HG02642 (cell line): ENCODE data around the gene ASPSCR1.

Experiments used
- ATAC-seq: cut with Tn5 transposase; IDR thresholded peaks from one replicate; pipeline ENCODE4 v1.9.1; 2021; ENCODE audit warnings: mild to moderate bottlenecking; ENCODE audit not compliant: unreplicated experiment, poor library complexity

Gene ASPSCR1

GRCh38 chr17:82021107-82021899, 43.9 kb downstream of the ASPSCR1 start:
- ATAC-seq = no peak

- ATAC-seq = no peak
Measured at GRCh38 chr17:82021900-82022309, 44.5 kb downstream of the ASPSCR1 start.

- ATAC-seq = no peak
Measured at GRCh38 chr17:82022310-82022980, 45.0 kb downstream of the ASPSCR1 start, which contains the start of gene CENPX. Gene CENPX (minus strand): TSS chr17:82022878. CDS start chr17:82022861, 17 bp downstream.

GRCh38 chr17:82022981-82023446, 45.6 kb downstream of the ASPSCR1 start, which contains the start of gene LRRC45:
Gene LRRC45 (plus strand): TSS chr17:82023305. CDS start chr17:82023644, 339 bp downstream.
- ATAC-seq = peak; percentile 83

GRCh38 chr17:82023447-82024241, 46.2 kb downstream of the ASPSCR1 start:
- ATAC-seq = peak; percentile 1

- ATAC-seq = no peak
Measured at GRCh38 chr17:82024859-82025258, 47.4 kb downstream of the ASPSCR1 start.

GRCh38 chr17:82025401-82026107, 48.1 kb downstream of the ASPSCR1 start:
- ATAC-seq = no peak

GRCh38 chr17:82028246-82028645, 50.8 kb downstream of the ASPSCR1 start:
- ATAC-seq = no peak

- no peak for ATAC-seq
Measured at GRCh38 chr17:82028966-82029365, 51.5 kb downstream of the ASPSCR1 start.

GRCh38 chr17:82029391-82029790, 52.0 kb downstream of the ASPSCR1 start:
- ATAC-seq = no peak

GRCh38 chr17:82029990-82030469, 52.6 kb downstream of the ASPSCR1 start:
- no peak for ATAC-seq

- ATAC-seq = peak; percentile 47
Measured at GRCh38 chr17:82030470-82031302, 53.3 kb downstream of the ASPSCR1 start.

GRCh38 chr17:82031303-82031884, 54.0 kb downstream of the ASPSCR1 start, which contains the start of gene RAC3:
Gene RAC3 (plus strand): TSS chr17:82031678. CDS start chr17:82031762, 84 bp downstream.
- no peak for ATAC-seq

GRCh38 chr17:82031885-82032627, 54.6 kb downstream of the ASPSCR1 start:
- ATAC-seq = no peak

- ATAC-seq = no peak
Measured at GRCh38 chr17:82033359-82034085, 56.1 kb downstream of the ASPSCR1 start.

GRCh38 chr17:82034371-82035011, 57.1 kb downstream of the ASPSCR1 start:
- ATAC-seq = no peak

- no peak for ATAC-seq
Measured at GRCh38 chr17:82035488-82035887, 58.1 kb downstream of the ASPSCR1 start.
